H9 (cell line): ENCODE data around the gene GPR150. TPM values are rescaled to one million over a fixed set of nuclear protein-coding genes. Genes with fewer than 3 reads are reported as not detected.

Experiments
- DNase-seq: peaks from one replicate; pipeline ENCODE4 v3.0.0-alpha.2; 2017
- H2AFZ ChIP-seq: one replicate; pipeline ENCODE4 v1.6.1; 2013; ENCODE audit warnings: mild to moderate bottlenecking, low read length, control low read depth, moderate library complexity
- H2AK5ac ChIP-seq: 2 replicates; pipeline ENCODE4 v1.6.1; 2013; ENCODE audit warnings: low read length, control low read depth, mixed read lengths; ENCODE audit not compliant: insufficient read length
- H2BK120ac ChIP-seq: one replicate; pipeline ENCODE4 v1.6.1; 2013; ENCODE audit warnings: low read depth, mild to moderate bottlenecking, low read length, control low read depth, inconsistent platforms; ENCODE audit not compliant: poor library complexity, severe bottlenecking
- H2BK12ac ChIP-seq: 2 replicates; pipeline ENCODE4 v1.6.1; 2013; ENCODE audit warnings: low read length, control low read depth, mixed read lengths, low read depth; ENCODE audit not compliant: insufficient read length
- H2BK15ac ChIP-seq: 2 replicates; pipeline ENCODE4 v1.6.1; 2013; ENCODE audit warnings: low read depth, low read length, control low read depth
- H2BK20ac ChIP-seq: one replicate; pipeline ENCODE4 v1.6.1; 2013; ENCODE audit warnings: low read depth, mild to moderate bottlenecking, low read length, control low read depth, inconsistent platforms; ENCODE audit not compliant: poor library complexity, severe bottlenecking
- H2BK5ac ChIP-seq: 2 replicates; pipeline ENCODE4 v1.6.1; 2013; ENCODE audit warnings: low read length, control low read depth, mixed read lengths; ENCODE audit not compliant: insufficient read length
- H3K14ac ChIP-seq: 2 replicates; pipeline ENCODE4 v1.6.1; 2013; ENCODE audit warnings: low read length, control low read depth; ENCODE audit not compliant: insufficient read depth
- H3K18ac ChIP-seq: 2 replicates; pipeline ENCODE4 v1.6.1; 2013; ENCODE audit warnings: low read depth, mild to moderate bottlenecking, mixed read lengths, low read length, control low read depth; ENCODE audit not compliant: insufficient read length
- H3K23ac ChIP-seq: 2 replicates; pipeline ENCODE4 v1.6.1; 2013; ENCODE audit warnings: low read length, control low read depth, mixed read lengths, low read depth; ENCODE audit not compliant: insufficient read length
- H3K23me2 ChIP-seq: 2 replicates; pipeline ENCODE4 v1.6.1; 2013; ENCODE audit warnings: low read depth, mild to moderate bottlenecking, mixed read lengths, low read length, control low read depth; ENCODE audit not compliant: insufficient read length, poor library complexity, severe bottlenecking
- H3K27ac ChIP-seq: 2 replicates; pipeline ENCODE4 v1.5.1; 2013; ENCODE audit warnings: low read length, control low read depth, mixed read lengths, low read depth; ENCODE audit not compliant: insufficient read length
- H3K27me3 ChIP-seq: 2 replicates; pipeline ENCODE4 v1.6.1; 2013; ENCODE audit warnings: low read length, control low read depth, inconsistent platforms; ENCODE audit not compliant: insufficient read depth
- H3K4ac ChIP-seq: 2 replicates; pipeline ENCODE4 v1.6.1; 2013; ENCODE audit warnings: low read depth, mild to moderate bottlenecking, control low read depth, inconsistent platforms, low read length, moderate library complexity
- H3K4me1 ChIP-seq: 2 replicates; pipeline ENCODE4 v1.6.1; 2013; ENCODE audit warnings: low read length, control low read depth, inconsistent platforms; ENCODE audit not compliant: insufficient read depth
- H3K4me2 ChIP-seq: 2 replicates; pipeline ENCODE4 v1.6.1; 2013; ENCODE audit warnings: low read length, control low read depth, mixed read lengths; ENCODE audit not compliant: insufficient read length, insufficient read depth
- H3K56ac ChIP-seq: 2 replicates; pipeline ENCODE4 v1.6.1; 2013; ENCODE audit warnings: low read depth, mild to moderate bottlenecking, mixed read lengths, low read length, control low read depth; ENCODE audit not compliant: insufficient read length
- H3K79me1 ChIP-seq: 2 replicates; pipeline ENCODE4 v1.6.1; 2013; ENCODE audit warnings: low read depth, mild to moderate bottlenecking, moderate library complexity, low read length, control low read depth, inconsistent platforms; ENCODE audit not compliant: insufficient read depth, poor library complexity, severe bottlenecking
- H3K79me2 ChIP-seq: 2 replicates; pipeline ENCODE4 v1.6.1; 2013; ENCODE audit warnings: low read length, control low read depth, inconsistent platforms; ENCODE audit not compliant: insufficient read depth
- H3K9ac ChIP-seq: 2 replicates; pipeline ENCODE4 v1.6.1; 2013; ENCODE audit warnings: low read length, control low read depth, mixed read lengths; ENCODE audit not compliant: insufficient read length; ENCODE audit errors: extremely low read depth
- H3K9me3 ChIP-seq: one replicate; pipeline ENCODE4 v1.6.1; 2013; ENCODE audit warnings: low read depth, low read length, inconsistent platforms; ENCODE audit not compliant: control insufficient read depth
- H3T11ph ChIP-seq: one replicate; pipeline ENCODE4 v1.6.1; 2013; ENCODE audit warnings: mild to moderate bottlenecking, low read length, control low read depth, inconsistent platforms
- H4K20me1 ChIP-seq: one replicate; pipeline ENCODE4 v1.6.1; 2013; ENCODE audit not compliant: control insufficient read depth, insufficient read length, insufficient read depth
- H4K5ac ChIP-seq: 2 replicates; pipeline ENCODE4 v1.6.1; 2013; ENCODE audit warnings: low read depth, mild to moderate bottlenecking, mixed read lengths, low read length, control low read depth; ENCODE audit not compliant: insufficient read length
- H4K8ac ChIP-seq: replicated peaks from 2 replicates; pipeline ENCODE4 v1.6.1; 2013; ENCODE audit warnings: low read length, control low read depth, mixed read lengths, low read depth; ENCODE audit not compliant: insufficient read length
- H4K91ac ChIP-seq: 2 replicates; pipeline ENCODE4 v1.6.1; 2013; ENCODE audit warnings: low read depth, mild to moderate bottlenecking, moderate library complexity, mixed read lengths, low read length, control low read depth; ENCODE audit not compliant: insufficient read length
- H3K27ac Mint-ChIP-seq, 3 experiments: 2 replicates in 2 of 3; 3 replicates in 1 of 3; pipeline ENCODE4 v1.8.0; 2020 to 2021; ENCODE audit warnings: mixed read lengths in 3 of 3, mild to moderate bottlenecking in 1 of 3, moderate library complexity in 1 of 3
- H3K27me3 Mint-ChIP-seq: 2 replicates; pipeline ENCODE4 v1.8.0; 2021; ENCODE audit warnings: low read depth, mild to moderate bottlenecking, moderate library complexity, mixed read lengths
- H3K36me3 Mint-ChIP-seq, 3 experiments: 2 replicates in 2 of 3; 3 replicates in 1 of 3; pipeline ENCODE4 v1.8.0; 2020 to 2021; ENCODE audit warnings: low read depth in 3 of 3, mixed read lengths in 3 of 3; ENCODE audit not compliant: insufficient read depth in 1 of 3
- H3K4me1 Mint-ChIP-seq, 2 experiments: 2 replicates each; pipeline ENCODE4 v1.8.0; 2020; ENCODE audit warnings: mixed read lengths in 2 of 2
- H3K4me3 Mint-ChIP-seq, 2 experiments: 2 replicates in 1 of 2; 3 replicates in 1 of 2; pipeline ENCODE4 v1.8.0; 2020 to 2021; ENCODE audit warnings: mild to moderate bottlenecking in 2 of 2, mixed read lengths in 2 of 2, moderate library complexity in 1 of 2
- H3K9me3 Mint-ChIP-seq, 2 experiments: 2 replicates in 1 of 2; 3 replicates in 1 of 2; pipeline ENCODE4 v1.8.0; 2020; ENCODE audit warnings: mild to moderate bottlenecking in 2 of 2, mixed read lengths in 2 of 2, moderate library complexity in 1 of 2
- CTCF ChIP-seq: fragments of 200-600 bp; sonication (generic); conservative IDR thresholded peaks from 3 replicates; pipeline ENCODE4 v1.8.0; 2021; ENCODE audit warnings: antibody characterized with exemption, mild to moderate bottlenecking
- WGBS: extraction: QIAGEN DNeasy Blood & Tissue Kit; methylation state at CpG from one replicate; pipeline ENCODE4 v1.1.7; 2013; ENCODE audit warnings: missing lambda C conversion rate, low lambda C conversion rate, mixed read lengths; ENCODE audit not compliant: insufficient read length; ENCODE audit errors: extremely low coverage; 5-methylcytosine and 5-hydroxymethylcytosine counted together
- total RNA-seq: library from RNA; stranded (reverse); gene quantifications from 2 replicates; pipeline ENCODE4 v1.2.1, GENCODE V29; 2021

Gene GPR150
- total RNA-seq, 1 experiment from 2014 or later: not detected

GRCh38 chr5:95590880-95591279, 29.0 kb upstream of the GPR150 start:
- no peak overlapping the region for H2BK120ac ChIP-seq
- no peaks in the 10 kb centered on the region; a peak in 3 of 7 replicates for H3K36me3 Mint-ChIP-seq
- no peaks in the 10 kb centered on the region for H3K79me2 ChIP-seq
- H4K5ac ChIP-seq: no peak overlapping the region
- WGBS: no CpG with 5 or more reads among the region's 1 CpG
- H3K23ac ChIP-seq: no peak overlapping the region
- H4K8ac ChIP-seq: no peak overlapping the region
- no peaks in the 10 kb centered on the region for H3K4me1 ChIP-seq
- H2AK5ac ChIP-seq: no peak overlapping the region
- TF ChIP-seq CTCF: no peak
- no peaks in the 10 kb centered on the region for H3K27me3 ChIP-seq
- no peak overlapping the region for H3K9ac ChIP-seq
- no peak overlapping the region for H2BK15ac ChIP-seq
- H3K79me1 ChIP-seq: no peaks in the 10 kb centered on the region
- H3K56ac ChIP-seq: no peak overlapping the region
- H3K9me3 ChIP-seq: no peaks in the 10 kb centered on the region
- H3K27ac Mint-ChIP-seq: no peak overlapping the region
- DNase-seq: no peak
- H3K23me2 ChIP-seq: no peaks in the 10 kb centered on the region
- H3K9me3 Mint-ChIP-seq: no peaks in the 10 kb centered on the region; a peak in 1 of 5 replicates
- H3K18ac ChIP-seq: no peak overlapping the region
- H4K20me1 ChIP-seq: no peaks in the 10 kb centered on the region
- H3K4ac ChIP-seq: no peak overlapping the region
- no peak overlapping the region for H3K4me3 Mint-ChIP-seq
- H3K4me1 Mint-ChIP-seq: peaks cover 4% of the 10 kb centered on the region in 2 experiments; a peak in 2 of 4 replicates
- no peaks in the 10 kb centered on the region for H3K27me3 Mint-ChIP-seq
- no peak overlapping the region for H2BK12ac ChIP-seq
- H2BK20ac ChIP-seq: no peak overlapping the region
- H3T11ph ChIP-seq: no peak overlapping the region
- H3K27ac ChIP-seq: no peak overlapping the region
- H3K14ac ChIP-seq: no peak overlapping the region
- no peak overlapping the region for H3K4me2 ChIP-seq
- no peak overlapping the region for H2AFZ ChIP-seq
- H2BK5ac ChIP-seq: no peak overlapping the region
- no peak overlapping the region for H4K91ac ChIP-seq
